Left renal cortex interstitium (tissue), 4 donors: ENCODE measurements around the gene RTP3. TPM values are rescaled to one million over a fixed set of nuclear protein-coding genes. Genes with fewer than 3 reads are reported as not detected.
"Not testable (repeated sequence)": the region's sequence is repeated elsewhere in the genome, so short reads cannot be mapped to it uniquely, and the experiment has no call there.

Experiments used
- DNase-seq, 4 donors: peaks; one replicate each; pipeline ENCODE4 v3.0.0-alpha.2; 2013; ENCODE audit warnings: low read depth in 4 of 4, low spot score in 2 of 4, missing footprints in 1 of 4
- polyA plus RNA-seq, 4 donors: library from polyadenylated mRNA; unstranded; fragments of 120-200 nt; gene quantifications; one replicate each; pipeline ENCODE4 v1.2.1, GENCODE V29; 2013; ENCODE audit not compliant: insufficient read length in 4 of 4

RTP3 gene
- polyA plus RNA-seq, 4 donors: not detected

DNA sequence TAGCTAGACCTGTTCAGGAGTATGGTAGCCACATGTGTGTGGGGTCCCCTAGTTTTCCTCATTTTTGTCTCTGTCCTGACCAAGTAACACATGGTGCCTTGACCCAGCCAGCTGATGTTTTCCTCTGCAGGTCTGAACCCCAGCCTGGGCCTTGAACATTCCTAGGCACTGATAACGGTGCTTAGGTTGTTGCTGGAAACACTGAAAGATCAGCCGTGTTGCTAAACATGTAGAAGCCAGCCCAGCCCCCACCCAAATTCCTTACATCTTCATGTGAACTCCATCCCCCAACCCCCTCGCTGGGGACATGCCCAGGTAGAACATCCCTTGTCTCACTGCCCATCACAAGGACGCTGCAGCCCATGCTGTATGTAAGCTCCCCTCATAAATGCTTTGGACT is 18.7 kb downstream of the RTP3 start:
- no peak for DNase-seq

DNA sequence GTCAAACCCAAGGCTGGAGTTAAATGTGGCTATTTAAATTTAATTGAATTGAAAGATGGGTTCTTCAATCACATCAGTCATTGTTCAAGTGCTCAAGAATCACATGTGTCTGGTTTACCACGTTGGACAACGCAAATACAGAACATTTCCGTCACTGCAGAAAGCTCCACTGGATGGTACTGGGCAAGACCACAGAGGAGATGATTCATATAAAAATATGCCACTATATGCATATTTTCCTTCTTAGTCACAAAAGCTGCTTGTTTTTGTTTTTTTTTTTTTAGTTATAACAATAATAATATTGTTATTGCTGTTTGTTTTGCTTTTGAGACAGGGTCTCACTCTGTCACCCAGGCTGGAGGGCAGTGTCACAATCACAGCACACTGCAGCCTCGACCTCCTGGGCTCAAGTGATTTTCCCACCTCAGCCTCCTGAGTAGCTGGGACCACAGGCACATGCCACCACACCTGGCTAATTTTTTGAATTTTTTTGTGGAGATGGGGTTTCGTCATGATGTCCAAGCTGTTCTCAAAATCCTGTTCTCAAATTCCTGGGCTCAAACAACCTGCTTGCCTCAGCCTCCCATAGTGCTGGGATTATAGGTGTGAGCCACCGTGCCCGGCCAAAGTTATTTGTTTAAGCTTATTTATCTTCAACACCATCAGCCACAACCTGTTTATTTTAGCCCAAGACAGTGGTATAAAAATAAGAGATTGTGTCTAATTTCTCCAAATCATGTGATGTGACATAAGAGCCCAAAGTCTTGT is 19.4 kb downstream of the RTP3 start:
- no peak for DNase-seq

DNA sequence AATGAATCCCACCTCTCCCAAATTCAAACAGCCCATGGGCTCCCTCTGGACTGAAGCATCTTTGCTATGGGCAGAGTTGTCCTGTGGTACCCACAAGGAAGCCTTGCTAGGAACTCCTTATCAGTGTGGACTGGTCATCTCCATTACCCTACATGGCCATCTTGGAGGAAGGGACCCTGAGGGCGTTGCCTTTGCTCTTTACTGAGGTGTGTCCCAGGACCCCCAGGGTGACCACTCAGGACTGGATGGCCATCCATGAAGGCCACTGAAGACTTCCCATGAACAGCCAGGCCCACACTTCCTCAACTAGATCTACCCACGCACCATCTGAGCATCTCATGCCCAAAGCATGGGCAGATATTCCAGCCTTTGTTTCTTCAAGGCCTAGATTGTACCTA is 20.0 kb downstream of the RTP3 start:
- DNase-seq: no peak

DNA sequence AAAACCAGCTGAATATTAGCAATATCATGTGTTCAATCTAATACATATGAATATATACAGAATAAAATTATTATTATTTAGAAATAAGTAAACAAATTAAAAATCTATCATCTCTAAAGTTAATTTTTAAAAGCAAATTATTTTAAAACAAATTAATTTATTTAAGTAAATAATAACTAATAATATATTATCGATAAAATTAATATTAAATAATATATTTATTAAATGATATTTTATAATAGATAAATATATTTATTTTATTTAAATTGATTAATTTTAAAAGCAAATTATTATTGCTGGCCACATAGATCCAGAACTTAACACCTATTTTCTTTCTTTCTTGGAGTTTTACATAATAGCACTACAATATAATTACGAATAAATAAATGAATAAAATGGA is 22.2 kb downstream of the RTP3 start:
- no peak for DNase-seq

DNA sequence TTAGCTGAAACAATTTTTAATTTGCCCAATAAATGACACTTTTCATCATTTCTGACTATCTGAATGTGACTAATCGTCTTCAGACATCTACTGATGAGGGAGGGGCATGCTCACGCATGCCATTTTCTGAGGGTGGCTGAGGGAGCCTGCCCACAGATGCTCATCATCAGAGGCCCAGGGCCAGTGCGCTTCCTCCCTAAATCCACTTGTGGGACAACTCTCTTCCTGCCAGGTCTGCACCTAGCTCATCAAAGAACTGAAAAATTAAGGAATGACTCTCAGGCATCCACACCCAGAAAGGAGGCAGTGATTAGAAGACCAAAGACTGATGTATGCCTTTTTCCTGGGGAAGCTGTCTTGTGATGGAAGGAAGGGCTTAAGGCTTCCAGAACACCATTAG is 22.8 kb downstream of the RTP3 start:
- DNase-seq: no peak

DNA sequence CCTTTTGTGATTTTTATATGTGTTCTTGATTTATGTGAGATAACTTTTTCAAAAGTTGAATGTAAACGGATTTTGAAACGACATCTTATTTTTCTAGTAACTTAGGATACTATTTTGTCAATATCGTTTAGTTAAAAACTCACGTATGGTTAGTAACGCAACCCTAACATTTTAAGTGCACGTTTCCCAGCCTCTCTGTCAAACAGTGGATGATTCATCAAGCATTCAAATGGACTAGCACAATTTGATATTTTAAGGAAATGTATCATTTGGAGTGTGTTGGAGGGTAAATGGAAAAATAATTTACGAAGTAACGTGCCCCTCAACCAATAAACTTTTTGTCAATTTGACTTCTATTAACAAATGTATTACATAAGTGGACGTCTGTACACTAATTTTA is 23.3 kb downstream of the RTP3 start:
- no peak for DNase-seq

DNA sequence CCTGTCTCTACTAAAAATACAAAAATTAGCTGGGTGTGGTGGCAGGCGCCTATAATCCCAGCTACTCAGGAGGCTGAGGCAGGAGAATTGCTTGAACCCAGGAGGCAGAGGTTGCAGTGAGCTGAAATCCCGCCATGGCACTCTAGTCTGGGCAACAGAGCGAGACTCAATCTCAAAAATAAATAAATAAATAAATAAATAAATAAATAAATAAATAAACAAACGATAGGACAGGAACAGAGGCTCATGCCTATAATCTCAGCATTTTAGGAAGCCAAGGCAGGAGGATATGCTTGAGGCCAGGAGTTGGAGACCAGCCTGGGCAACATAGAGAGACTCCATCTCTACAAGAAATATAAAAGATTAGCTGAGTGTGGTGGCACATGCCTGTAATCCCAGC is 24.4 kb downstream of the RTP3 start:
- DNase-seq: not testable (repeated sequence)

DNA sequence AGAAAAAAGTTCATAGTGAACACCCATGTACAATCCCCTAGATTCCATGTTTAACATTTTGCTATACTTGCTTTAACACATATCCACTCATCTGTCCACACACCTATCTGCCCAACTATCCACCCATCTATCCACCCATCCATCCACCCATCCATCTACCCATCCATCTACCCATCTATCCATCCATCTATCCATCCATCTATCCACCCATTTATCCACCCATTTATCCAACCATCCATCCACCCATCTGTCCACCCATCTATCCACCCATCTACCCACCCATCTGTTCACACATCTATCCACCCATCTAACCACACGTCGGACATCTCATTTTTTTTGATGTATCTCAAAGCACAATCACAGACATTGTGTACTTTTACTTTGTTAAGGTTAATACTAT is 25.8 kb downstream of the RTP3 start:
- DNase-seq: no peak

DNA sequence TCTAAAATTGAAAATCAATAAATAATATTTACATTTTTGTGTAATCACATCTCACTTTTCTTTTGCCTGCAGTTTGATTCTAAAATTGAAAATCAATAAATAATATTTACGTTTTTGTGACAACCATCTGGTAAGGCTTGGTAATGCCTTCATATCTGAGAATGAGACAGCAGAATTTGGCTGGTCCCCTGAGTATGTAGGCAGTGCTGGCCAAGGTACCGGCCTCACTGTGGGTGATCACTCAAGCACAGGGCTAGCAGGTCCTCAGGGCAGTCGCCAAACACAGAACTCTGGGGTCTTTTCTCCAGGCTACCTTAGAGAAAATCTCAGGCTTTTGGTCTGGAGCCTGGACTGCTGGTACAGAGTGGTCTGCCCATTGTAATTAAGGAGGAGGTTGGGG is 26.2 kb downstream of the RTP3 start:
- DNase-seq: no peak

DNA sequence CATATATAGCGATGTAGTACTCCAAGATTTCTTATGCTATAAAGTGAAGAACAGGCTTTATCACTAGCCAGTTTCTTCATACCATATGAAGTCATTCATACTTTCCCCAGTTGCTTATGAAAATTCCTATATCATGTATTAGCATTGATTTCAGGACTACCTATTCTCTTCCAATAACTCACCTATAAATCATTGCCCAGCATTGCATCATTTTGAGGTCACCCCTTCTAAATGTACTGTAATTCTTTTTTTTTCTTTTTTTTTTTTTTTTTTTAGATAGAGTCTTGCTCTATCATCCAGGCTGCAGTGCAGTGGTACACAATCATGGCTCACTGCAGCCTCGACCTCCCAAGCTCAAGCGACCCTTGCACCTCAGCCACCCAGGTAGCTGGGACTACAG is 27.1 kb downstream of the RTP3 start:
- no peak for DNase-seq

DNA sequence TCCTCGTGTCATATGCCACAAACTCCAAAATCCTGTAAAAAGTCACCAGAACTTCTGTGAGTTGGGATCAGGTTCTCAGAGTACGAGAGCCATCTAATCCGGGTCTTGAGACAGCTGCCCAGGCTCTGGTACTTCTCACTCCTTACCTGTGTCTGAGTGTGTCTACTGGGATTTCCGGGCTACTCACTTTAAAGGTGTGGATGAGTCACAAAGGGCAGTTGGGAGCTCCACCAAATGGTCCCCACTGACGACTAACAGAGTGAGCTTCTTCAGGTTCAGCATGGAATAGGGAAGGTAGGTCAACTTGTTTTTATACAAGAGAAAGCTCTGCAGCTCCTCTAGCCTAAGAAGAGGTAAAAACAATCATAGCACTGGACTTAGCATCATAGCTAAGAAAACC is 29.5 kb downstream of the RTP3 start:
- no peak for DNase-seq

DNA sequence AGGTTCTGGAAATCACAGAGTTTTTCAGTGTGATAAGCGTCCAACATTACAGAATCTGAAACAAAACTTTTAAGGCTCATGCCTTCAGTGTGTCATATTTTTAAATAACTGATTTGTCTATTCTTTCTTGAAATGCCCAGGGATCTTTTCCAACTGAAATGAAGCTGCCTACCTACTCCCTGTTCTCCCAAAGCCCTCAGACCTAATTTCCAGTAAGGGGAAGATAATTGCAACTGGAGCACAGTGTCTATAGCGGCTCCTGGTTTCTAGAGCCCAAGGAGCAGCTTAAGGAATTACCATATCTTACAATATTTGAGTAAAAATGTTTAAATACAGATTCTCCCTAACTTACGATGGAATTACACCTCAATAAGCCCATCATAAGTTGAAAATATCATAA is 35.3 kb downstream of the RTP3 start:
- DNase-seq: no peak

DNA sequence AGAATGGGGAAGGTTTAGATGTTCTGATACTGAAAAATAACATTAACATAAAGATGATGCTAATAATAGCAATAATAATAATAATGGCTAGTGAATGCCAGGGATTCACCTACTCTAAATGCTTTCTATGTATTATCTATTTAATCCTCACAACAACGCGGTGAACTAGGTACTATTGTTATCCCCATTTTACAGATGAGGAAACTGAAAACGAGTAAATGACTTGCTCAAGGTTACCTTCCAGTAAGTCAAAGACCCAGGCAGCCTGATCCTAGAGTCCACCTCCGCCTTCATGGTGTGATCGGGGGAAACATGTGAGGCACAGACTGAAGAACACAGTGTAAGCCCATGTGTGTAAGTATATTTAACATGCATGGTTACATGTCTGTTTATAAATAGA is 38.0 kb downstream of the RTP3 start:
- no peak for DNase-seq

DNA sequence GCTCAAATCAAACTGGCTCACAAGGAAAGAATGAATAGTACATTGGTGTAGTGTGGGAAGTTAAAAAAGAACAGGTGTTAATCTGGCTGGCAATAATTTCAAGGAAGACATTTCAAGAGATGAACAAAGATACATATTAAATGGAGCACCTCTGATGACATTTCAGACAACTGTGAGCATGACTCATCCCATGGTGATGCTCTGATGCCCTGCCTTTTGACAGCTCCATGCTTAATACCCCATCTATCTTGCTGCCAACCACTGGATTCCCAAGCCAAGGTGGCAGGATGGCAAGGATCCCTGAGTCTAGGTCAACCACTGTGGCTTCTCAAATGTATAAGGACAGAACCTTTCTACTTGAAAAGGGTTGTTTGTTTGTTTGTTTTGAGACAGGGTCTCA is 39.0 kb downstream of the RTP3 start:
- no peak for DNase-seq

DNA sequence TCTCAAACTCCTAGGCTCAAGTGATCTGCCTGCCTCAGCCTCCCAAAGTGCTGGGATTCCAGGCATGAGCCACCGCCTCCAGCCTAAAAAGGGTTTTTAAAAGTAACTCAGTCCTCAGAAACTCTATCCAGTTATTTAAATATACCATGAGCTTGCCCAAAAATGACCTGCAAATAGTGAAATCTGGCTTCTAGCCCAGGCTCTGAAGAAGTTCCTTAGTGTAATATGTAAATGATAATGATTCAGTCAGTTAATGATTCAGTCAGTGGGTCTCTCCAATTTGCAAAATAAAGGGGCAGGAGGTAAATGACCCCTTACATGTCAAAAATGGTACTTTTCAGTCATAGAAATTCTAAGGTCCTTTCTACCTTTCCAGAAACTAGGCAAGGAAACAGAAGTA is 39.5 kb downstream of the RTP3 start:
- no peak for DNase-seq

DNA sequence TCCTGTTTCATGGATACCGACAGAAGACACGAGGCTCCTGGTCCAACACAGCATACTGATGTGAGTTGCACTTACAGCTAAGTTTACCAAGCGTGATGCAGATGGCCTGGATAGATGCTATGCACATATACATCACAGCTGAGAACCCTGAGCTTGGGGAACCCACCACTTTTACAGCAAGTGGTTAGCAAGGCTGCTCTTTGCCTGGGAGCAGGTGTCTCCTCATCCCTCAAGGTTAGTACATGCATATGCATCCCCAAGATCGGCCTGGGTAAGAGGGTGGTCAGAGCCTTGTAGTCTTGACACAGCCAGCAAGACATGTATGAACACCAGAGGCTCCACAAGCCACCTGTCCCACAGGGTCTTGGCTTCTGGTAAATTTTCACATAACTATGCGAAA is 40.0 kb downstream of the RTP3 start:
- DNase-seq: no peak

DNA sequence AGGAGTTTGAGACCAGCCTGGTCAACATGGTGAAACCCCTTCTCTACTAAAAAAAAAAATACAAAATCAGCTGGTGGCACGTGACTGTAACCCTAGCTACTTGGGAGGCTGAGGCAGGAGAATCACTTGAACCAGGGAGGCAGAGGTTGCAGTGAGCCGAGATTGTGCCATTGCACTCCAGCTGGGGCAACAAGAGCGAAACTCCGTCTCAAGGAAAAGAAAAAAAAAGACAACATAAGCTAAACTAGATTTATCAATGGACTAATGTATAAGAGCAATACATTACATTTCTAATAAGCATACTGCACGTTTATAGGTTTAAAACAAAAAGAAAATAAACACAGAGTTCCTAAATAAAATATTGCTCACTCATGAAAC is 40.6 kb downstream of the RTP3 start:
- DNase-seq: not testable (repeated sequence)

DNA sequence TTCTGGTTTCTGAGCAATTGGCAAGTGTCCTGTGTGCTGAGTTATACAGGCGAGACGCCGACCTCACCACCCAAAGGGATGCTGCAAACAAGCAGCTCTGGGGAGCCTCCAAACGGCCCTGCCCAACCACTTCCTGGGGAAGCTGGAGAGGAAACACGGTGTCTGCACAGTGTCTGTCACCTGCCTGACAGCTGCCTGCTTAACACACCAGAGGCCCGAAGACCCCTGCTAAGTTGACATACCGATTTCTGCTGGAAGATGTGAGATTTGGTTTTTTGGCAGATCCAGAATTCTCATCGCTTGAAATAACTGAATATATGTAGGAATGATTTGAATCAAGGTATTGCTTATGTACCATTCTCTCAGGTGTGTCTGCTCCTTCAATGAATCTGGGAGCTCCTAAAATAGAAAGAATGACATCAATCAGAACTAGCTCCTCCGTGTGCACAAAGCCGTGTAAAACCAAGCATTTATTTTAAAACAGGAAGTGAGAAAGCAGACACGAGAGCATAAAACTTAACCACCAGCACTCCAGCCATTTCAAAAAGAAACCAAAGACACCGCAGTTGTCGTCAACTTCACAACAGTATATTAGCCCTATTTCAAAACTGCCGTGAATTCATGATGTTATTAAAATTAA is 41.1 kb downstream of the RTP3 start:
- DNase-seq: no peak

DNA sequence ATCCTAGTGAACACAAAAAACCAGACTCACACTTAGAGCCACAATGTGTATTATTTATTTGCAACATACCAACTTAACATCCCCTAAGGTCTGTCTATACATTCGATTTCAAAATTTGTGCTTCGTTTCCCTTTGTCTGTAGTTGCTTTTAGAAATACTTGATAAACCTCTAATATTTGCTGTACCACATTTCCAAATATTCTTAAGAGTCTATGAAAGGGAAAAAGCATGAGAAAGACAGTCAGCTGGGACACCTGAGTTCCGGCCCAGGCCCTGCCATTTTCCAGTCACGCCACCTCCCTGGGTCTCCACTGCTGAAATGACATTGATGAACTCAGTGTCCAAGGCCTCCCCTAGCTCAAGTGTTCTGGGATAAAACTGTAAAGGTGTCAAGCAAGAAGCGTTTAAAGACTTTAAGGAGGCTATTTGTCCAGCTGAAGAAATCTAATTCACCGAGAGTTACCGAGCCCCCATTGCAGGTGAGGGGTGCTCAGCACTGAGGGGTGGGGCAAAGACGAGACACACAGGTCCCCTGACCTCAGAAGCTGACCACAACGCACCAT is 41.7 kb downstream of the RTP3 start:
- no peak for DNase-seq

DNA sequence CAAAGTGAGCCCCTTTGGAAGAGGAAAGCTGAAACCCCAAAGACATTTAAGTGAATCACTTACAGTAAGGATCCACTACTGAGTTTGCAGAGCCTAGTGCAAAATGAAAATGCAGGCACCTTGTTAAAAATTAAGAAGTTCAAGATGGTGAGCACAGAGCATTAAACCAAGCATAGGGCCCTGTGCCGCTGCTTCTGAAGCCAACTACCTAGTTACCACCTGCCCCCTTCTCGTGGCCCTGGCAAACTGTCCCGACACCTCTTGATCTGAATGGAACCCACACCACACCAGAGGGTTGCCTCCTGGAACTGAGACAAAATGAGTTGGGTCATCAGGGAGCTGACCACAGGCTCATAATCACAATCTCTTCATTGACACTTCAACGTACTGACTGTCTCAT is 42.8 kb downstream of the RTP3 start:
- no peak for DNase-seq

DNA sequence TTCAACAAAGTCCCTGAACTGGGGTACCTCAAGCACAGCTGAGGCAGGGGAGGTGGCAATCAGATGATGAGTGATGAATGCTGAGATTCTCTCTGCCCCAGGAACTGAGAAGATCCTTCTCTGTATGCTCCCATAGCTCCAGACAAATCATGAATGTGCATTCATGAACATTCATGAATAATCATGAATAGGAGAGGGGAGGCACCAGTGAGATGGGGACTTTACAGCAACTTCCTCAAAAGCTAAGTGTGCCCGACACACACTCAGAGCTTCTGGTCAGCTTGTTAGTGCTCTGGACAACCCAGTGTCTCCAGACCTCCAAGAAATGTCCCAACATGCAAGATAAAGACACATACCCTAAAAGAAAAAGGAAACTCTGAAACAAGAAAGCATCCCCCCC is 44.1 kb downstream of the RTP3 start:
- DNase-seq: no peak

DNA sequence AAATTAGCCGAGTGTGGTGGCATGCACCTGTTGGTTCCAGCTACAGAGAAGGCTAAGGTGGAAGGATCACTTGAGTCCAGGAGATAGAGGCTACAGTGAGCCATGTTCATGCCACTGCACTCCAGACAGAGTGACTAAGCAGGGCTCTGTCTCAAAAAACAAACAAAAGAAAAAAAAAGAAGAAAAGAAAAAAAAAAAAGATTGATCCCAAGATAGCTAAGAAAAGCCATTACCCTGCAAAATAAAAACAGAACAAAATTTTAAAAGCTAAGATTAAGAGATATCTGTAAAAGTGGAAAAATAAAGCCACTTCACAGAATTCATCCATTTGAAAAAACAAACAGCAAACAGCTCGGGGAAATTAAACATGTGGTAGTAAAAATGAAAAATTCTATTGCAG is 44.6 kb downstream of the RTP3 start:
- no peak for DNase-seq
